HL-60 (cell line): ENCODE results near the gene PNCK.
"Not testable (repeated sequence)": the region's sequence is repeated elsewhere in the genome, so short reads cannot be mapped to it uniquely, and the experiment has no call there.

ENCODE experiments used
- CTCF ChIP-seq: IDR thresholded peaks from one replicate; pipeline ENCODE4 v1.5.1; 2011; ENCODE audit warnings: low read length, control low read depth, inconsistent platforms; ENCODE audit not compliant: insufficient read depth
- REST ChIP-seq: IDR thresholded peaks from 2 replicates; pipeline ENCODE4 v1.6.1; 2012; ENCODE audit warnings: low read depth; ENCODE audit not compliant: insufficient replicate concordance

GRCh38 chrX:153696986-153697722 lies 23.5 kb upstream of the PNCK start:
- not testable (repeated sequence) for TF ChIP-seq CTCF, REST
